Activated naive CD8-positive, alpha-beta T cell (primary cell): ENCODE results near the gene TCP11X2.
A peak's percentile ranks its signal among the peaks of the same experiment; 100 is the strongest.
"Not testable (repeated sequence)": the region's sequence is repeated elsewhere in the genome, so short reads cannot be mapped to it uniquely, and the experiment has no call there.

ENCODE experiments used
- H3K27ac Mint-ChIP-seq: one replicate; pipeline ENCODE4 v1.8.0; 2021; ENCODE audit warnings: mixed read lengths
- H3K27me3 Mint-ChIP-seq: one replicate; pipeline ENCODE4 v1.8.0; 2021; ENCODE audit warnings: mixed read lengths
- H3K36me3 Mint-ChIP-seq: one replicate; pipeline ENCODE4 v1.8.0; 2021; ENCODE audit warnings: mixed read lengths
- H3K4me1 Mint-ChIP-seq: one replicate; pipeline ENCODE4 v1.8.0; 2021; ENCODE audit warnings: low read depth, mixed read lengths
- H3K4me3 Mint-ChIP-seq: one replicate; pipeline ENCODE4 v1.8.0; 2021; ENCODE audit warnings: mild to moderate bottlenecking, mixed read lengths
- H3K9me3 Mint-ChIP-seq: one replicate; pipeline ENCODE4 v1.8.0; 2021; ENCODE audit warnings: low read depth, mixed read lengths

TCP11X2 gene

DNA sequence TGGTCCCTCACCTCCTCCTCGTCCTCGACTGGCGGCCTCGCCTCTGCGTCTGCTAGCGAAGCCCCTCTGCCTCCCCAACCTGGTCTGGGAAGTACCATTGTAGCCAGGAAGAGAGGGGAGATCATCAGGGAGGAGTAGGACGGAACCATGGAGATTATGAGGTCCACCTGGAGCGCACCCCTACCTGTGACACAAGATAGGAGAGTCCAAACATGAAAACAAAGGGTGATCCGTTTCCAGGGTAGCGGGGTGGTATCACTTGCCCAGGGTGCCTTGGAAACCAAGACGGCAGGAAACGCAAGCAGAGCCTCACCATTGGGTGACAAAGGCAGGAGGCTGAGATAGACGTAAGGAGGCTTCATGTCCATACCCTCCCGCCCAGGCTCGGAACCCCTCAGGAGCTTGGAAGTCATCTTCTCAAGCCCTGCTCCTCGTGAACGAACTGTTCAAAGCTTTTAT, at the start of gene TCP11X2:
TCP11X2 (minus strand) TSS at position 51 of the 459 bp plus-strand sequence.
- H3K36me3 Mint-ChIP-seq, H3K27ac Mint-ChIP-seq, H3K9me3 Mint-ChIP-seq, H3K27me3 Mint-ChIP-seq, H3K4me1 Mint-ChIP-seq, H3K4me3 Mint-ChIP-seq: not testable (repeated sequence)

DNA sequence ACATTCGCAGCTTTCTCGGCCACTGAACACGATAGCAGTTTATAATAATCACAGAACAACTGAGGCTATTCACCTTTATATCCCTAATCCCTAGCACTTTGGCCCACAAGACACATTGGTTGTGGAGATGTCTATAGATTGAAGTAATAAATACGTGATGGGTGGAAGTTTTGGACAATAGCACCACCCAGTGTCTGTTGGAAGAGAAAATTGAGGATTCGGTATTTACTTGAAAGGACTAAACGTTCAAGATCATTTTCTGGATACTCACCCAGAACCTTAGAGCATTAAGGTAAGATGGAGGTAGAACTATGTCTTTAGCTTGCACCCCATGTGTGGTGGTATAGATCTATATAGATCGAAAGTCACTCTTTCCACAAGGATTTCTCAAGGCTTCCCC, 45.7 kb upstream of the TCP11X2 start:
- no peaks in the 10 kb centered on the region for H3K9me3 Mint-ChIP-seq
- H3K27ac Mint-ChIP-seq = no peak overlapping the region
- H3K36me3 Mint-ChIP-seq = no peaks in the 10 kb centered on the region
- H3K4me1 Mint-ChIP-seq = peaks cover 6% of the 10 kb centered on the region
- peak overlapping the region; percentile 40 for H3K4me3 Mint-ChIP-seq
- peaks cover 25% of the 10 kb centered on the region for H3K27me3 Mint-ChIP-seq

DNA sequence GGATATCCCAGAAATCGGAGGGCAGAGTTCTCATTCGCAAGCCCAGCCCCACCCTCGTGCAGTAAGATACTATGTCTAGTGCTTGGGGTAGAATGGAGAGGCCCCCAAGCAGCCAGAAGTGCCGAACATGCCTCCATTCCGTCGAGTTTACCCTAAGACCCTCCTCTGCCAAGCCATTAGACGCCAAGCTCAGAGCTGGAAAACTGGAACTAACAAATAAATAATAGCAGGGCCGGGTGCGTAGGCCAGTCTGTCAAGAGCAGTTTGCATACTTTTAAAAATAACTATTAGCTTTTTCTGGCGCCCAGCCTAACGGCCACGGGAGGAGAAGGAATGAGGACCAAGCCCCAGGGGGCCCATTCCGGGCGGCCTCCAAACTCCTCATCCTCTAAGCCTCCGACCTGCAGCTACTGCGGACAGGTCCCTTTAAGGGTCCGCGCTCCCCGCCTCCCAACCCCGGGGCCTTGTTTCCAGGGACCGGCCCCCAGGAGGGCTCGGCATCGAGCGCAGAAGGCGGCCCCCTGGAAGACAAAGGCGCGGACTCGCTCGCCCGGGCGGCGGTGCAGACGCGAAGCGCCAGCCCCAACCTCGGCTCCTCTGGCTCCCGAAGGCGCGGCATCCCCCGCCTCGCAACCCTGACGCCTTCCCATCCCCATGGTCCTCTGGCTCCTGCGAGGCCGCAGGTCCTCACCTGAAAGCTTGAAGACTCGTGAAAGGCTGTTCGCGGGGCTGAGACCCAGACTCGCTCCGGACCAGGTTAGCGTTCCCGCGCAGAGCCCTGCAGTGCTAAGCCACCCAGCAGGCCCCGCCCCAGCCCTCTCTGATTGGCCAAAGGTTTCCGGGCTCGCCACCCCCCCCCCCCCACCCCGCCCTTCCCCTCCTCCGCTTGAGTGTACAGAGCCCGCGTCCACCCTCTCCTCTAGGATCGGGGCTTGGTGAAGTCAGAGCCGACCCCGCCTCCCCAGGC, 44.6 kb upstream of the TCP11X2 start, which contains the start of gene TMSB15A:
TMSB15A (minus strand) TSS at position 765 of the 967 bp plus-strand sequence.
- no peaks in the 10 kb centered on the region for H3K9me3 Mint-ChIP-seq
- peaks cover 25% of the 10 kb centered on the region for H3K27me3 Mint-ChIP-seq

DNA sequence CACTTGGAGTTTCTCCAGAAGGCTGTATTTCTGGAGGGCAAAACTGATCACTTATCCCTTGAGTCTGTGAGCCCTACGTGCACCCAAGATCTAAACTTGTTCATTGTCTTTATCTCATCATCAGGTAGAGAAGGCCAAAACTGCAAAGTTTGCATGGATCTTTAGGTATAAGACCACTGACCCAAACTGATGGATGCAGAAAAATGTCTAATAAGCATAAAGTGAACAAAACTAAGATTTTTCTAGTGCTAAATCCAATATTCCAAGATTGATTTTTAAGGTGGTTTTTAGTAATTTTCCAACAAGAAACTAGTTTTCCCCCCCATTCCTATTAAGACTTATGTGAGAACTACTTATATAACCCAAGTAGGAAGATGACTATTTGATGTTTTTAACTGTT, 42.9 kb upstream of the TCP11X2 start:
- Mint-ChIP-seq H3K36me3 (no peaks in the 10 kb centered on the region), H3K27me3 (peaks cover 25% of the 10 kb centered on the region), H3K27ac (no peak overlapping the region)

More for the DNA sequence above, 44.6 kb upstream of the TCP11X2 start, which contains the start of gene TMSB15A:
- peaks cover 6% of the 10 kb centered on the region for H3K4me1 Mint-ChIP-seq
- no peak within 1 kb of the TSS for H3K27ac Mint-ChIP-seq
- H3K4me3 Mint-ChIP-seq = peak within 1 kb of the TSS; percentile 84
- no peaks in the 10 kb centered on the region for H3K36me3 Mint-ChIP-seq

DNA sequence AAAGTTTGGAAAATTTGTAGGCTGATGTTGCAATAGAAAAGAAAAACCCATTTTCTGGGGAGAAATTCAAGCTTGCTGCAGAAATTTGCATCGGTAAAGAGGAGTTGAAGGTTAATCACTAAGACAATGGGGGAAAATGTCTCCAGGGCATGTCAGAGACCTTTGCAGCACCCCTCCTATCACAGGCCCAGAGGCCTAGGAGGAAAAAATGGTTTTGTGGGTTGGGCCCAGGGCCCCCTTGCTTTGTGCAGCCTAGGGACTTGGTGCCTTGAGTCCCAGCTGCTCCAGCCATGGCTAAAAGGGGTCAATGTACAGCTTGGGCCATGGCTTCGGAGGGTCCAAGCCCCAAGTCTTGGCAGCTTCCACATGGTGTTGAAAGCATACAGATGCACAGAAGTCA, 27.1 kb upstream of the TCP11X2 start:
- H3K4me3 Mint-ChIP-seq = no peak overlapping the region
- H3K9me3 Mint-ChIP-seq = no peaks in the 10 kb centered on the region

More for the DNA sequence above, 42.9 kb upstream of the TCP11X2 start:
- Mint-ChIP-seq H3K4me1 (peaks cover 6% of the 10 kb centered on the region), H3K9me3 (no peaks in the 10 kb centered on the region), H3K4me3 (no peak overlapping the region)

DNA sequence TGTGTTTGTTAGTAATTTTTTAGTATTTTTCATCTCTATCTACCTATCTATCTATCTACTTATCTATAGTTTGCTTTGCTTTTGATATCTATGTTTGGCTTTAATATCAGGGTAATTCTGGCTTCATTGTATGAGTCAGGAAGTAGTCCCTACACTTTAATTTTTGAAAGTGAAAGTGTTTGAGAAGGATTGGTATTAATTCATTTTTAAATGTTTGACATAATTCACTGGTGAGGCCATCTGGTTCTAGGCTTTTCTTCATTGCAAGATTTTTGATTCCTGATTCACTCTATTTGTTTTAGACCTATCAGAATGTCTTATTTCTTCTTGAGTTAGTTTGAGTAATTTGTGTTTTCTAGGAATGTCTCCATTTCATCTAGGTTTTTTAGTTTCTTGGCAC, 20.2 kb upstream of the TCP11X2 start:
- Mint-ChIP-seq H3K4me1 (no peaks in the 10 kb centered on the region), H3K9me3 (no peaks in the 10 kb centered on the region), H3K4me3 (no peak overlapping the region), H3K36me3 (no peaks in the 10 kb centered on the region), H3K27me3 (peaks cover 3% of the 10 kb centered on the region), H3K27ac (no peak overlapping the region)

More for the DNA sequence above, 27.1 kb upstream of the TCP11X2 start:
- Mint-ChIP-seq H3K4me1 (no peaks in the 10 kb centered on the region), H3K36me3 (no peaks in the 10 kb centered on the region), H3K27me3 (peaks cover 3% of the 10 kb centered on the region), H3K27ac (no peak overlapping the region)

DNA sequence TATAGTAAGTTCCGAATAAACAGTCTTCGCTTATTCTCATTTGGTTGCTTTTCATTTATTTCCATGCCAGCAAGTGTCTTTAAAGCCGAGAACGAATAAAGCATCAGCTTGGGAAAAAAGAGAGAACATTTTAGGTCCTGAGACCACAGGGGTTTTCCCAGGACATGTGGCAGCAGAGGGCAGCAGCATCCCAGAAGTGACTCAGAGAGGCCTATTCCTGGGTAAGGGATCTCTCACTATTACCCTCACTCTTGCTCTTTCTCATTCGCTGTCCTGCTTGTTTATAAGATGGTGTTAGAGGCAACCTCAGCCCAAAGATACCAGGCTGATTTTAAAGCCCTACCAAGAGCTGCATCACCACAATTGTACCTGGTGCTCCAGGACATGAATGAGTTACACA, 7.2 kb upstream of the TCP11X2 start:
- not testable (repeated sequence) for H3K36me3 Mint-ChIP-seq, H3K27ac Mint-ChIP-seq, H3K4me1 Mint-ChIP-seq, H3K9me3 Mint-ChIP-seq, H3K27me3 Mint-ChIP-seq, H3K4me3 Mint-ChIP-seq

DNA sequence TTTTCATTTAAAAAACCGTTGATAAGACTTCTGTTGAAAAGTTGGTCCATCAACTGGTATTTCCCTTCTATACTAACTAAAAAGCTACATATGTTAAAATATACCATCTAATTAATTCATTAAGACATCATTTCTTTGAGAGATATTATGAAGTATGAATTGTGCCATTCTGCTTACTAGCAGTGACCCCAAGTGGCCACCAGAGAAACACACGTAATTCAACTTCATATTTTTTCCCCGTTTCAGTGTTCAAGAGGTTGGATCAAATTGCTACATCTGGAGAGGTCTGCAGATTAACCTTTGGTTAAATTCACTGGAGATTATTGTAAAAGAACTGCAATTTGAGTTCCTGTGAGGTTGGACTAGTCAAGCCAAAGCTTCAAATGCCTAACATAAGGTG, 1.4 kb downstream of the TCP11X2 start:
- not testable (repeated sequence) for H3K9me3 Mint-ChIP-seq, H3K27me3 Mint-ChIP-seq, H3K4me1 Mint-ChIP-seq, H3K4me3 Mint-ChIP-seq, H3K27ac Mint-ChIP-seq, H3K36me3 Mint-ChIP-seq

DNA sequence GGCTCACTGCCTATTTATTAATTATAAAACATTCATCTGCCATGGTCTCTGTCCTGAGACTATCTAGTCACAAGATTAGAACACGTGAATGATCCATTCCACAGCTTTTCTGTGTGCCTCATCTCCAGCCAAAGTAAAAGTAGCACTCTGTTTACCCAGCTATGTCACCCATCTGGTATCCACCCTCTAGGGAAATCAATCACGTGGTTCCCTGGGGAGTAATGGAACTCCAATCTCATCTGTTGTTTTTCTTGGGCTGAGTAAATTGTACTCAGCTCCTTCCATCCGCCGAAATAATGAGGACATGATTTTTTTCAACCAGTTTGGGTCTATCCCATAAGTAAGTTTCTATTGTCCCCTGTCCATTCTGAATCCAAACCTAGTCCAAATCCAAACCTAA, 13.0 kb downstream of the TCP11X2 start:
- not testable (repeated sequence) for H3K36me3 Mint-ChIP-seq, H3K4me3 Mint-ChIP-seq, H3K4me1 Mint-ChIP-seq, H3K27me3 Mint-ChIP-seq, H3K27ac Mint-ChIP-seq, H3K9me3 Mint-ChIP-seq

DNA sequence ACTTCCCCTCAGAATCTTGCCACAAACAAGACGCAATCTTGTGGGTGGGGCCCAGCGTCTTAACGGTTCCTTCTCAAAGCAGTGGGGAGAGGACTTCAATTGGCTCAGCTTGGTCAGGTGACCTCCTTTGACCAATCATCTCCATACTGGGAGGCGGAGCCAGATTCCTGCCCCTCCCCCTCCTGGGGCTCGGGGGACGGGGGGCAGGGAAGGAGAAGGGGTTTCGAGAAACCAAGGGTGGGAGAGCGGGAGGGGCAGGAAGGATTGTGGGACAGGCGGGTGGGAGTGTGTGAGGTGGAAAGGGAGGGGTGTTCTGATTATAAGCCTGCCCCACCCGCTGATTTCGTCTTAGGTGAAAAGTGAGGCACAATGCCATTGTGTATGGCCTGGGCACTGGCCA, 31.7 kb downstream of the TCP11X2 start, which contains the start of gene NXF2B:
NXF2B (minus strand) TSS at position 101 of the 400 bp plus-strand sequence. CDS start 59,972 bp downstream, outside the sequence.
- not testable (repeated sequence) for H3K4me1 Mint-ChIP-seq, H3K27me3 Mint-ChIP-seq, H3K27ac Mint-ChIP-seq, H3K36me3 Mint-ChIP-seq, H3K9me3 Mint-ChIP-seq, H3K4me3 Mint-ChIP-seq

DNA sequence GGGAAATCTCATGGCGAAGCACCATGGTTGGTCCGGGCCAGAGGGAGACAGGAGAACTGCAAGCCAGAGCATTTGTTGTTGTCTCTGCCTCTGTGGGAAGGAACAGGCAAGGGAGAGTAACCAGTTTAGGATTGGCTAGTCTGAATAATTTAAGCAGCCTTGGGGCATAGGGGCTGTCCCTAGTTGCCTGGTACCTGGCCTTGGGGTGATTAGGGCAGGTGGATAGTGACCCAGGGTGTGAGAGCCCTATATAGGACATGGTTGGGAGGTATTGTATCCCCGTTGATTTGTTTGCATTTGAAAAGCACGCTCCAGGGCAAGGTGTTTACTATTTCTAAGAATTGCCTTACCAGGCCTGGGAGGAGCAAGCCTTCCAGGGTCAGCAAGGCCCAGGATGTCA, 57.1 kb downstream of the TCP11X2 start:
- not testable (repeated sequence) for H3K27me3 Mint-ChIP-seq, H3K27ac Mint-ChIP-seq, H3K4me1 Mint-ChIP-seq, H3K4me3 Mint-ChIP-seq, H3K36me3 Mint-ChIP-seq, H3K9me3 Mint-ChIP-seq
